ENCODE results near the gene INS. TPM values are rescaled to one million over a fixed set of nuclear protein-coding genes. Genes with fewer than 3 reads are reported as not detected.

INS gene
- total and polyA plus RNA-seq, 2 of the 13 experiments (the other 11 are each of a cell fraction or from before 2014, with no cell fraction given): not detected

- no peak for TF ChIP-seq CEBPB (IDR thresholded peaks at IDR 0.05; ENCODE audit: borderline replicate concordance, low read depth, low read length)
- no peak for TF ChIP-seq ZNF34 (CRISPR knock-in tag; IDR thresholded peaks at IDR 0.05; ENCODE audit: borderline replicate concordance)
- no peak for TF ChIP-seq ZNF337 (CRISPR knock-in tag; IDR thresholded peaks at IDR 0.05; ENCODE audit: borderline replicate concordance, low read depth)
- no peak for TF ChIP-seq SNAI1 (CRISPR knock-in tag; IDR thresholded peaks at IDR 0.05; ENCODE audit: borderline replicate concordance)
- no peak for TF ChIP-seq ASH2L (IDR thresholded peaks at IDR 0.05; ENCODE audit: insufficient read length, low read depth, low read length)
Observed at GRCh38 chr11:2177076-2177475, 16.1 kb upstream of the INS start (continued).

DNA sequence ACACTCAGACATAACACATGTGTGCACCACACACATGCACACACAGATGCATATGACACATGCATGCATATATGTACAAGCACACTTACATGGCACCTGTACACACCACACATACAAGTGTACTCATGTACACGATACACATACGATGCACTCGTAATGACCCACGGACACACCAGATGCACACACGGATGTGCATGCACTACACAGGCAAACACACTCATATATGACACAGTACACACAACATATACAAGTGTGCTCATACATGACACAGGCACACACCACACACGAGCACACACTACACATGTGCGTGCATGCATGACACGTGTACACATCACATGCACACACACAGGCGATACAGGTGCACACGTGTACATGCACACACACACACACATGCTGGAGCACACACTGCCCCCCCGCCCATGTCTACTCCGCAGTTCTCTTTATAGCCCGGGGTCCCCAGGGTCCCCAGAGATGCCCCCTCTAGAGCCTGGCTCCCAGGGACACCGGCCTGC is 15.4 kb upstream of the INS start:
- Histone ChIP-seq H2AFZ (ENCODE audit: low read length) (no peak overlapping the region), H3K79me2 (ENCODE audit: insufficient read depth, low read length) (no peaks in the 10 kb centered on the region), H3K4me1 (ENCODE audit: insufficient read depth, low read length) (peaks cover 17% of the 10 kb centered on the region), H3K27me3 (ENCODE audit: control insufficient read depth in 1 of 2, insufficient read depth in 2 of 2, low read length in 2 of 2) (peaks cover 27 to 74% of the 10 kb centered on the region in 2 experiments), H3K9me3 (ENCODE audit: low read length) (no peaks in the 10 kb centered on the region), H3K27ac (ENCODE audit: extremely low read length, insufficient read depth, low read length) (no peak overlapping the region), H3K36me3 (replicated peaks in 1 of 2; ENCODE audit: control insufficient read depth in 1 of 2, insufficient read depth in 2 of 2, low read length in 2 of 2) (no peaks in the 10 kb centered on the region), H3K9ac (ENCODE audit: insufficient read depth, low read depth, low read length) (no peak overlapping the region), H3K4me2 (ENCODE audit: low read depth, low read length) (no peak overlapping the region), H3K4me3 (replicated peaks in 1 of 3; ENCODE audit: insufficient read depth in 1 of 3, low read depth in 2 of 3, low read length in 3 of 3) (no peak overlapping the region), H4K20me1 (ENCODE audit: insufficient read depth, low read length) (no peaks in the 10 kb centered on the region)
- DNase-seq (ENCODE audit: low spot score) (no peak), FAIRE-seq (no peak), ATAC-seq (no peak)
- ChIA-PET POLR2A (no interaction called here), CTCF (ENCODE audit: low intra/inter-chr PET ratio, low total read pairs) (no interaction called here)
- intact Hi-C loops (cut with micrococcal nuclease; ENCODE audit: unreplicated experiment): no loop called here
- WGBS (ENCODE audit: low lambda C conversion rate): 44% methylated on average over 12 of the region's 14 CpGs
- no TSS peak for BruUV-seq (replicated peaks)
- in situ Hi-C loops (cut with HindIII; ENCODE audit: extremely low pct_ligation_motif_present, low pct_unique_long_range_greater_than_20kb): no loop called here
- no peak for TF ChIP-seq ZNF629 (CRISPR knock-in tag; conservative IDR thresholded peaks at IDR 0.05)
- no peak for TF ChIP-seq ZNF615 (CRISPR knock-in tag; IDR thresholded peaks at IDR 0.05; ENCODE audit: borderline replicate concordance)
- TF ChIP-seq ZNF251 (CRISPR knock-in tag; IDR thresholded peaks at IDR 0.05): no peak
- TF ChIP-seq, protein P1, sequence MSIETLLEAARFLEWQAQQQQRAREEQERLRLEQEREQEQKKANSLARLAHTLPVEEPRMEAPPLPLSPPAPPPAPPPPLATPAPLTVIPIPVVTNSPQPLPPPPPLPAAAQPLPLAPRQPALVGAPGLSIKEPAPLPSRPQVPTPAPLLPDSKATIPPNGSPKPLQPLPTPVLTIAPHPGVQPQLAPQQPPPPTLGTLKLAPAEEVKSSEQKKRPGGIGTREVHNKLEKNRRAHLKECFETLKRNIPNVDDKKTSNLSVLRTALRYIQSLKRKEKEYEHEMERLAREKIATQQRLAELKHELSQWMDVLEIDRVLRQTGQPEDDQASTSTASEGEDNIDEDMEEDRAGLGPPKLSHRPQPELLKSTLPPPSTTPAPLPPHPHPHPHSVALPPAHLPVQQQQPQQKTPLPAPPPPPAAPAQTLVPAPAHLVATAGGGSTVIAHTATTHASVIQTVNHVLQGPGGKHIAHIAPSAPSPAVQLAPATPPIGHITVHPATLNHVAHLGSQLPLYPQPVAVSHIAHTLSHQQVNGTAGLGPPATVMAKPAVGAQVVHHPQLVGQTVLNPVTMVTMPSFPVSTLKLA (IDR thresholded peaks at IDR 0.05): peak; percentile 98
- TF ChIP-seq ZHX2 (IDR thresholded peaks at IDR 0.05; ENCODE audit: low read depth): no peak
- no peak for TF ChIP-seq ZHX2 (CRISPR knock-in tag; IDR thresholded peaks at IDR 0.05; ENCODE audit: borderline replicate concordance)
- TF ChIP-seq KDM2A (CRISPR knock-in tag; IDR thresholded peaks at IDR 0.05; ENCODE audit: borderline replicate concordance, low read depth): no peak
- TF ChIP-seq CREB1 (IDR thresholded peaks at IDR 0.05): peak; percentile 53; the same call in 1 of the 2 replicates
- no peak for TF ChIP-seq CREB1 (CRISPR knock-in tag; IDR thresholded peaks at IDR 0.05)
- no peak for TF ChIP-seq CTCF (CRISPR knock-in tag; IDR thresholded peaks at IDR 0.05)

All from HepG2 (cell line).